Natural killer cell treated with Interleukin-12 subunit alpha and Interleukin-12 subunit beta and Interleukin-15 and Interleukin-18, amount 100 ng/mL, for 72 hours (primary cell): Measurements from ENCODE around the gene ANKRD34A. TPM values are rescaled to one million over a fixed set of nuclear protein-coding genes. Genes with fewer than 3 reads are reported as not detected.
"Not testable (repeated sequence)": the region's sequence is repeated elsewhere in the genome, so short reads cannot be mapped to it uniquely, and the experiment has no call there.

Experiments
- ATAC-seq, 2 donors: fragments of 150-1000 bp; cut with Tn5 transposase in 1 of 2; sonication (Bioruptor Pico), chemical (Tn5 transposase) in 1 of 2; 2 replicates each; pipeline ENCODE4 v1.10.0; 2021
- DNase-seq: peaks from one replicate; pipeline ENCODE4 v3.0.0; 2022; ENCODE audit warnings: low spot score
- H3K27ac Mint-ChIP-seq, 2 donors: 1 replicate in 1 of 2; 2 replicates in 1 of 2; pipeline ENCODE4 v1.8.0; 2022; ENCODE audit warnings: mixed read lengths in 2 of 2, mild to moderate bottlenecking in 1 of 2, moderate library complexity in 1 of 2
- H3K27me3 Mint-ChIP-seq, 2 donors: 1 replicate in 1 of 2; 2 replicates in 1 of 2; pipeline ENCODE4 v1.8.0; 2022; ENCODE audit warnings: mixed read lengths in 2 of 2
- H3K36me3 Mint-ChIP-seq: one replicate; pipeline ENCODE4 v1.8.0; 2022; ENCODE audit warnings: mixed read lengths
- H3K4me1 Mint-ChIP-seq, 2 donors: 1 replicate in 1 of 2; 2 replicates in 1 of 2; pipeline ENCODE4 v1.8.0; 2022; ENCODE audit warnings: low read depth in 2 of 2, mixed read lengths in 2 of 2, mild to moderate bottlenecking in 1 of 2
- H3K4me3 Mint-ChIP-seq: one replicate; pipeline ENCODE4 v1.8.0; 2022; ENCODE audit warnings: mixed read lengths
- H3K9me3 Mint-ChIP-seq: 2 replicates; pipeline ENCODE4 v1.8.0; 2022; ENCODE audit warnings: mixed read lengths
- total RNA-seq, 2 donors: library from RNA; stranded (reverse); gene quantifications; one replicate each; pipeline ENCODE4 v1.2.3, GENCODE V29; 2022

ANKRD34A gene
- total RNA-seq, 2 donors from 2014 or later: 1.6 to 9.1 TPM

GRCh38 chr1:145935708-145936107, 28.7 kb downstream of the ANKRD34A start:
- Mint-ChIP-seq H3K36me3 (peaks cover 6% of the 10 kb centered on the region), H3K4me3 (no peak overlapping the region), H3K9me3 (no peaks in the 10 kb centered on the region), H3K27ac (peak overlapping the region in 1 of 2 donors; percentile 25), H3K4me1 (peaks cover 18 to 19% of the 10 kb centered on the region in 2 donors), H3K27me3 (no peaks in the 10 kb centered on the region)
- ATAC-seq (no peak), DNase-seq (no peak)

DNA sequence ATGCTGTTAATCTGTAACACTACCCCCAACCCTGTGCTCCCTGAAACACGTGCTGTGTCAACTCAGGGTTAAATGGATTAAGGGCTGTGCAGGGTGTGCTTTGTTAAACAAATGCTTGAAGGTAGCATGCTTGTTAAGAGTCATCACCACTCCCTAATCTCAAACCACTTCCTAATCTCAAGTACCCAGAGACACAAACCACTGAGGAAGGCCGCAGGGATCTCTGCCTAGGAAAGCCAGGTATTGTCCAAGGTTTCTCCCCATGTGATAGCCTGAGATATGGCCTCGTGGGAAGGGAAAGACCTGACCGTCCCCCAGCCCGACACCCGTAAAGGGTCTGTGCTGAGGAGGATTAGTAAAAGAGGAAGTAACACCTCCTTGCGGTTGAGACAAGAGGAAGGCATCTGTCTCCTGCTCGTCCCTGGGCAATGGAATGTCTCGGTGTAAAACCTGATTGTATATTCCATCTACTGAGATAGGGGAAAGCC, 31.8 kb downstream of the ANKRD34A start:
- not testable (repeated sequence) for H3K27me3 Mint-ChIP-seq, H3K36me3 Mint-ChIP-seq, ATAC-seq, DNase-seq, H3K9me3 Mint-ChIP-seq
- Mint-ChIP-seq H3K4me3 (peak overlapping the region; percentile 65), H3K27ac (peak overlapping the region; percentile 70 to 85), H3K4me1 (peaks cover 21 to 26% of the 10 kb centered on the region in 2 donors)

- Mint-ChIP-seq H3K4me1 (peaks cover 16 to 24% of the 10 kb centered on the region in 2 donors), H3K27ac (peak overlapping the region; percentile 69 to 90), H3K36me3 (no peaks in the 10 kb centered on the region), H3K27me3 (no peaks in the 10 kb centered on the region), H3K4me3 (no peak overlapping the region), H3K9me3 (no peaks in the 10 kb centered on the region)
- DNase-seq (no peak), ATAC-seq (no peak)
These were observed 36.3 kb downstream of the ANKRD34A start for GRCh38 chr1:145927916-145928643.

DNA sequence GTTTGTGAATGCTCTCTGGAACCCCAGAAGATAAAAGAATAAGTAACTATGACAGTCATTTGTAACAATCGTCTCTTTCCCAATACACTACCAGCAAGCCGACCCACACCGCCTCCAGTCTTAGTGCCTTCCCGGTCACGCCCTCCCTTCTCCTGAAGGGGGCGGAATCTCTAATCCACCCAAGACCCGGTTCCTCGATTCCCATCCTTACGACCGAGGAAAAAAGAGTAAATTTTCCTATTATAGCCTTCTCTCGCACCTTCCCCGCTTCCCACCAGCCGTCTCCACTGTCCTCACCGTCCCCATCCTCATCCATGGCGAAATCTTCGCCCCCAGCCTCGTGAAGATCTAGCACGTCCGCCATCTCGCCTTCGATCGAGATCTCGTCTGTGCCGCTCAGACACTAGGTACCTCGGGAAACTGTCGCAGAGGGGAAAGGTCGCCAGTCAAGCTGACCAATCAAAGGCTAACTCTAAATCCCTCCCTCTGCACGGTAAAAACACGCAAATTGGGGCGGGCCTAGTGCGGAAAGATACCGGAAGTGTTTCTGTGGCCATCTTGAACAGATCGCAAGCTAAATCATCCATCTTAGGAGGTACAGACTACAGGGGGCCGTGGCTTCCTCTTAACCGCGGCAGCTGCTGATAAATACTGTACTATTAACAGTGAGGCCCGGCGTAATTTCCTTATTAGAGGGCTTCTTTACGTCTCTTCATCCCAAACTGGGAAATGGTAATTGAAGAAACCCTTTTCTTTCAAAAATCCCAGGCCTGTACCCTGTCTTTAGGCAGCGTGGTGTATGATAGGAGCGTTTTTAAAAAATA, 37.1 kb downstream of the ANKRD34A start, which contains the start of gene RBM8A:
TSS of gene RBM8A (minus strand) at position 422 of the 824 bp plus-strand sequence. CDS start at position 364, 58 bp downstream.
- no peaks in the 10 kb centered on the region for H3K36me3 Mint-ChIP-seq
- no peaks in the 10 kb centered on the region for H3K9me3 Mint-ChIP-seq
- no peak within 1 kb of the TSS for H3K4me3 Mint-ChIP-seq
- peaks cover 8 to 15% of the 10 kb centered on the region in 2 donors for H3K4me1 Mint-ChIP-seq
- H3K27ac Mint-ChIP-seq: no peak within 1 kb of the TSS
- no peaks in the 10 kb centered on the region for H3K27me3 Mint-ChIP-seq
- peak; percentile 98 to 99 for ATAC-seq
- peak; percentile 95 for DNase-seq

GRCh38 chr1:145926686-145927062, 37.7 kb downstream of the ANKRD34A start:
- no peak overlapping the region for H3K4me3 Mint-ChIP-seq
- DNase-seq (peak; percentile 68), ATAC-seq (peak; percentile 54 to 77)
- H3K4me1 Mint-ChIP-seq: peaks cover 6 to 12% of the 10 kb centered on the region in 2 donors
- H3K36me3 Mint-ChIP-seq: no peaks in the 10 kb centered on the region
- H3K27me3 Mint-ChIP-seq: no peaks in the 10 kb centered on the region
- H3K9me3 Mint-ChIP-seq: no peaks in the 10 kb centered on the region
- H3K27ac Mint-ChIP-seq: no peak overlapping the region

DNA sequence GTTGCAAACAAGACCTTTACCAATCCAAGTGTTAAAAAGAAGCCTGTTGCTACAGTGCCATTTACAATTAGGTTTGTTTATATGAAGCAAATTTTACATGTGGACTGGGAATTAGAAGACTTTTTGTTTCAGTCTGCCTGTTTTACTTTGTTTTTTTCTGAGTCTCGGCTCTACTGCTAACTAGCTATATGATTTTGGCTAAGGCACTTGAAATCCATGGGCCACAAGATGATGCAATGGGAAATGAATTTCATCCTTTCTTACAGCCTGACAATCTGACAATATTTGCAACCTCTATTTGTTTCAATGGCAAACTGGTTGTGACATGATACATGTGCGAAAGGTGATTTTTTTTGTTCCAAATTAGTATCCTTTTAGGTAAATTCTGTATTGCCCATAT, 42.1 kb downstream of the ANKRD34A start:
- DNase-seq: no peak
- no peak for ATAC-seq
- no peak overlapping the region for H3K27ac Mint-ChIP-seq
- H3K36me3 Mint-ChIP-seq: peaks cover 7% of the 10 kb centered on the region
- H3K9me3 Mint-ChIP-seq: no peaks in the 10 kb centered on the region
- peaks cover 21 to 33% of the 10 kb centered on the region in 2 donors for H3K4me1 Mint-ChIP-seq
- H3K4me3 Mint-ChIP-seq: no peak overlapping the region
- H3K27me3 Mint-ChIP-seq: no peaks in the 10 kb centered on the region

GRCh38 chr1:145920297-145920696, 44.1 kb downstream of the ANKRD34A start:
- Mint-ChIP-seq H3K27ac (peak overlapping the region; percentile 54 to 94), H3K4me3 (peak overlapping the region; percentile 69), H3K36me3 (peaks cover 18% of the 10 kb centered on the region), H3K4me1 (peaks cover 32 to 35% of the 10 kb centered on the region in 2 donors)
- not testable (repeated sequence) for H3K9me3 Mint-ChIP-seq, H3K27me3 Mint-ChIP-seq, DNase-seq, ATAC-seq

GRCh38 chr1:145918992-145919939, 45.1 kb downstream of the ANKRD34A start:
- no peaks in the 10 kb centered on the region for H3K9me3 Mint-ChIP-seq
- H3K4me1 Mint-ChIP-seq: peaks cover 35% of the 10 kb centered on the region in 2 donors
- ATAC-seq (peak; percentile 15 to 20), DNase-seq (no peak)
- H3K36me3 Mint-ChIP-seq: peaks cover 18% of the 10 kb centered on the region
- H3K4me3 Mint-ChIP-seq: peak overlapping the region; percentile 97
- peak overlapping the region; percentile 81 to 94 for H3K27ac Mint-ChIP-seq
- H3K27me3 Mint-ChIP-seq: no peaks in the 10 kb centered on the region

DNA sequence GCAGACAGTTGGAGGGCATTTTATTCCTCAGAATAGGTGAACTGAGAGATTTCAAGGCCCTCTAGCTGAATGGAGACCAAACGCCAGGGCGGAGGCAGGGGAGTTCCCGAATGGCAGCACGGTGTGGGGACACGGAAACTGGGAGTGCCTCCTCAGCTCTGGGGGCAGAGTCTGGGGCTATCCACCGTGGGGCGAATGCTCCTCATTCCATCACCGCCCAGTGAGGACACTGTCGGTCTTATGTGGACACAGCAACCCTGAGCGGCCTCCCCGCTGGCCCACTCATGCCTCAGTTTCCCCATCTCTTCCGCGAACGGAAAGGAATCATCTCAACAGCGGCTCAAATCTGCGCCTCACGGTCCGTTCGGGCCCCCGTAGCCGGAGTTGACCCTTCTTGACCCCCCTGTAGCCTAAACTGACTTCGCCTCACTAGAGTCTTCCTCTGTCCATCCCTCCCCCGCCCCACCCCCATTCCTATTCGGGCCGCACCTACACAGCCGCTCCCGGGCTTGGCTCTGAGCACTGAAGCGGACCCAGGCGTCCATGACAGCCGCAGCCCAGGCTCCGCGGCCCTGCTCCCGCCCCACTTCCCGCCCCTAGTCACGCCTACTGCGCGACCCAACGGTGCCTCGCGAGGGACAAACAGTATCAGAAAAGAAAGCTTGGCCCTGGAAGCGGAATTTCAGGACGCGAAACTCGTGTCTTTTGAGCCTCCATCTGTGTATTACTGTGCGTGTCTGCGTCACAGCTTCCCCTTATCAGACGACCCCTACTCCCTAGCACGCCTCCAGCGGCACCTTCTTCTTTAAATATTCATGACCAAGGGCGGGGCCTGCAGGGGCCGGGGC, 46.0 kb downstream of the ANKRD34A start, which contains the start of gene PEX11B:
TSS of gene PEX11B (minus strand) at position 574 of the 848 bp plus-strand sequence. CDS start at position 545, 29 bp downstream.
- peaks cover 18% of the 10 kb centered on the region for H3K36me3 Mint-ChIP-seq
- H3K27me3 Mint-ChIP-seq: no peaks in the 10 kb centered on the region
- H3K9me3 Mint-ChIP-seq: no peaks in the 10 kb centered on the region
- DNase-seq (peak; percentile 91), ATAC-seq (peak; percentile 95 to 97)
- H3K27ac Mint-ChIP-seq: peak within 1 kb of the TSS; percentile 81 to 94
- H3K4me3 Mint-ChIP-seq: peak within 1 kb of the TSS; percentile 97
- H3K4me1 Mint-ChIP-seq: peaks cover 35% of the 10 kb centered on the region in 2 donors

GRCh38 chr1:145917595-145917994, 46.8 kb downstream of the ANKRD34A start:
- H3K27ac Mint-ChIP-seq: peak overlapping the region; percentile 81 to 94
- peak overlapping the region; percentile 97 for H3K4me3 Mint-ChIP-seq
- DNase-seq: no peak
- peaks cover 18% of the 10 kb centered on the region for H3K36me3 Mint-ChIP-seq
- peaks cover 35% of the 10 kb centered on the region in 2 donors for H3K4me1 Mint-ChIP-seq
- ATAC-seq: no peak
- no peaks in the 10 kb centered on the region for H3K27me3 Mint-ChIP-seq
- no peaks in the 10 kb centered on the region for H3K9me3 Mint-ChIP-seq

- DNase-seq: no peak
- H3K36me3 Mint-ChIP-seq: peaks cover 19% of the 10 kb centered on the region
- peak overlapping the region; percentile 97 for H3K4me3 Mint-ChIP-seq
- peak overlapping the region; percentile 80 to 81 for H3K27ac Mint-ChIP-seq
- no peak for ATAC-seq
- peaks cover 35% of the 10 kb centered on the region in 2 donors for H3K4me1 Mint-ChIP-seq
- H3K9me3 Mint-ChIP-seq: no peaks in the 10 kb centered on the region
- H3K27me3 Mint-ChIP-seq: no peaks in the 10 kb centered on the region
These were observed 47.6 kb downstream of the ANKRD34A start for GRCh38 chr1:145916745-145917144.

DNA sequence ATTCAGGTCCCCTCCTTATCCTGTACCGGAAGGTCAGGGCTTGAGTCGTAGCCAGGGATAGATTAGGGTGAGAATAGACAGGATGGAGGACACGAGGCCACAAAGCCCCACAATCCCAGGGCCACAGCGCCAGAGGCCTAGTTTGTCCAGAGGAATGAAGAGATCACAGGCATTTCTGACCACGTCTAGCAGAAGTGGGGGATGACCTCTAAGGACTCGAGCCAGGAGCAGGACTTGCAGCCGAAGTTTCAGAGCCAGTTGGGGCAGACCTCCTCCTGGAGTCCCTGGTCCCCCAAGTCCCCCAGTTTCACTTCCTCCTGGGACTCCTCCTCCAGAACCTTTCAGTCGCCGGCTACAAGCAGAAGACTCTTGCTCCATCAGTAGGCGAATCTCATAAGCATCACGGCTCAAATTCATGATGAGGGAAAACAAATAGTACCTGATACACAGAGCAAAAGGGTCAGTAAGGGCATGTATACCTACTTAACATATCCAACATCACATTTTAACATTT, 52.2 kb downstream of the ANKRD34A start:
- ATAC-seq (no peak), DNase-seq (no peak)
- H3K36me3 Mint-ChIP-seq: peaks cover 23% of the 10 kb centered on the region
- peaks cover 16 to 18% of the 10 kb centered on the region in 2 donors for H3K4me1 Mint-ChIP-seq
- H3K27me3 Mint-ChIP-seq: no peaks in the 10 kb centered on the region
- no peak overlapping the region for H3K4me3 Mint-ChIP-seq
- no peak overlapping the region for H3K27ac Mint-ChIP-seq
- H3K9me3 Mint-ChIP-seq: no peaks in the 10 kb centered on the region
